Panc1 (cell line): ENCODE measurements around the gene DTX3L. TPM values are rescaled to one million over a fixed set of nuclear protein-coding genes. Genes with fewer than 3 reads are reported as not detected.
A peak's percentile ranks its signal among the peaks of the same experiment; 100 is the strongest.

Source experiments
- ATAC-seq: fragments of 200-7000 bp; cut with Tn5 transposase; 2 replicates; pipeline ENCODE4 v1.9.1; 2020; ENCODE audit warnings: mild to moderate bottlenecking, moderate library complexity
- BruUV-seq: library from RNA; stranded (reverse); fragments of 400-500 nt; replicated peaks from 2 replicates; lab custom pipeline; 2021; lab: Mats Ljungman, UMichigan
- CTCF ChIA-PET: fragments of 300-600 bp; sonication (Branson Sonifier 250); formaldehyde crosslinking; loops from one replicate; lab custom pipeline; 2022; ENCODE audit warnings: antibody characterized with exemption; lab: Charles Lee
- POLR2A ChIA-PET: fragments of 300-600 bp; sonication (Branson Sonifier 250); formaldehyde crosslinking; loops from one replicate; lab custom pipeline; 2022; ENCODE audit warnings: antibody characterized with exemption; lab: Charles Lee
- DNase-seq: peaks from one replicate; pipeline ENCODE4 v3.0.0-alpha.2; 2010; ENCODE audit warnings: low read depth, low spot score
- H3K27ac ChIP-seq: 2 replicates; pipeline ENCODE4 v1.5.1; 2011; ENCODE audit warnings: mild to moderate bottlenecking, low read length, inconsistent platforms
- H3K27me3 ChIP-seq: fragments of 200-500 bp; sonication (Bioruptor generic); 2 replicates; pipeline ENCODE4 v1.6.0; 2014; ENCODE audit warnings: low read length, inconsistent platforms; ENCODE audit not compliant: control insufficient read depth, insufficient read depth
- H3K36me3 ChIP-seq: fragments of 200-500 bp; sonication (Bioruptor generic); 2 replicates; pipeline ENCODE4 v1.5.1; 2014; ENCODE audit warnings: inconsistent platforms, mild to moderate bottlenecking, low read length, moderate library complexity; ENCODE audit not compliant: control insufficient read depth, insufficient read depth
- H3K4me1 ChIP-seq: 2 replicates; pipeline ENCODE4 v1.5.1; 2011; ENCODE audit warnings: inconsistent platforms, mild to moderate bottlenecking, low read length, moderate library complexity; ENCODE audit not compliant: control insufficient read depth, insufficient read depth
- H3K4me3 ChIP-seq, 2 experiments: 2 replicates each; pipeline ENCODE4 v1.5.1; 2011 to 2012; ENCODE audit warnings: low read depth in 2 of 2, low read length in 2 of 2, mild to moderate bottlenecking in 2 of 2, inconsistent platforms in 1 of 2, moderate library complexity in 1 of 2
- H3K9me3 ChIP-seq: fragments of 200-500 bp; sonication (Bioruptor generic); 2 replicates; pipeline ENCODE4 v1.5.1; 2014; ENCODE audit warnings: low read depth, mild to moderate bottlenecking, inconsistent platforms, low read length, moderate library complexity; ENCODE audit not compliant: control insufficient read depth, insufficient read depth
- CTCF ChIP-seq: fragments of 450-650 bp; IDR thresholded peaks from 2 replicates; pipeline ENCODE4 v1.5.1; 2017; ENCODE audit warnings: mild to moderate bottlenecking
- POLR2AphosphoS5 ChIP-seq: IDR thresholded peaks from 2 replicates; pipeline ENCODE4 v1.6.1; 2012; ENCODE audit warnings: mild to moderate bottlenecking, low read depth, low read length, moderate library complexity
- REST ChIP-seq, 2 experiments: IDR thresholded peaks; 2 replicates each; pipeline ENCODE4 v1.6.1; 2011 to 2012; ENCODE audit warnings: low read depth in 2 of 2, control low read depth in 1 of 2, low read length in 1 of 2, mild to moderate bottlenecking in 1 of 2, moderate library complexity in 1 of 2; ENCODE audit not compliant: insufficient read depth in 1 of 2
- SIN3A ChIP-seq: IDR thresholded peaks from 2 replicates; pipeline ENCODE4 v1.6.1; 2012; ENCODE audit warnings: low read depth, mild to moderate bottlenecking, low read length, moderate library complexity, borderline replicate concordance; ENCODE audit not compliant: insufficient read depth
- TCF7L2 ChIP-seq: IDR thresholded peaks from 2 replicates; pipeline ENCODE4 v1.6.1; 2011; ENCODE audit warnings: mild to moderate bottlenecking, low read depth, low read length, inconsistent platforms
- in situ Hi-C: cut with HindIII; loops from 2 replicates; pipeline ENCODE4 v1.10.0; 2016; ENCODE audit warnings: low sequenced_read_pairs, low pct_unique_long_range_greater_than_20kb
- intact Hi-C: fragments of 100-400 bp; cut with micrococcal nuclease; formaldehyde crosslinking; loops from one replicate; pipeline ENCODE4 v1.10.0; 2022; ENCODE audit not compliant: unreplicated experiment
- total RNA-seq: library from RNA; stranded (reverse); gene quantifications from one replicate; pipeline ENCODE4 v1.2.1, GENCODE V29; 2021; ENCODE audit not compliant: unreplicated experiment

Gene DTX3L
- total RNA-seq, 1 experiment from 2014 or later = 32.3 TPM

GRCh38 chr3:122576174-122576940 lies 12.2 kb downstream of the DTX3L start:
- ATAC-seq = peak; percentile 49
- Histone ChIP-seq H3K36me3 (no peaks in the 10 kb centered on the region), H3K4me3 (no peak overlapping the region), H3K9me3 (no peaks in the 10 kb centered on the region), H3K27ac (no peak overlapping the region), H3K27me3 (no peaks in the 10 kb centered on the region), H3K4me1 (0 out of 2 replicates have a peak, but pooled peaks cover 3% of the 10 kb centered on the region)
- BruUV-seq = no TSS peak
- intact Hi-C loops (no loop called here), in situ Hi-C loops (no loop called here)
- POLR2A ChIA-PET = interaction anchor here (0.6 kb wide), 1 partner anchor 47 kb away, joined by 3 read pairs; no protein-coding TSS in a partner anchor
- no peak for DNase-seq
- no peak for TF ChIP-seq CTCF
- no peak for TF ChIP-seq SIN3A
- TF ChIP-seq POLR2AphosphoS5 = no peak
- no peak for TF ChIP-seq REST (IDR thresholded peaks at IDR 0.05; ENCODE audit: insufficient read depth in 1 of 2, low read depth in 2 of 2, low read length in 1 of 2)
- no peak for TF ChIP-seq TCF7L2
- CTCF ChIA-PET = no interaction called here

- no peaks in the 10 kb centered on the region for H3K36me3 ChIP-seq
- ATAC-seq = no peak
- POLR2A ChIA-PET = no interaction called here
- no peak for TF ChIP-seq SIN3A
- TF ChIP-seq REST (IDR thresholded peaks at IDR 0.05; ENCODE audit: insufficient read depth in 1 of 2, low read depth in 2 of 2, low read length in 1 of 2) = no peak
- TF ChIP-seq CTCF = no peak
- TF ChIP-seq POLR2AphosphoS5 = no peak
- no peak for TF ChIP-seq TCF7L2
- DNase-seq = no peak
- CTCF ChIA-PET = no interaction called here
- no TSS peak for BruUV-seq
- no peaks in the 10 kb centered on the region for H3K27me3 ChIP-seq
- peaks cover 11% of the 10 kb centered on the region; the same call in 1 of the 2 replicates for H3K9me3 ChIP-seq
- in situ Hi-C loops = no loop called here
- no peak within 1 kb of the TSS for H3K4me3 ChIP-seq
- no peak within 1 kb of the TSS for H3K27ac ChIP-seq
- intact Hi-C loops = no loop called here
- H3K4me1 ChIP-seq = 0 out of 2 replicates have a peak, but pooled peaks cover 3% of the 10 kb centered on the region
These were observed 13.4 kb downstream of the DTX3L start, which contains the start of gene PARP15 for GRCh38 chr3:122577409-122578031. TSS of gene PARP15 (plus strand) at chr3:122577650. CDS start at chr3:122577668, 18 bp downstream.
